ENCODE results near the gene OCA2. TPM values are rescaled to one million over a fixed set of nuclear protein-coding genes. Genes with fewer than 3 reads are reported as not detected.

The OCA2 gene
- total RNA-seq, 1 donor from 2014 or later, result 2.8 TPM

- Mint-ChIP-seq H3K9me3 (peaks cover 5% of the 10 kb centered on the region), H3K4me3 (no peak overlapping the region), H3K36me3 (no peaks in the 10 kb centered on the region), H3K27me3 (peaks cover 6% of the 10 kb centered on the region), H3K4me1 (ENCODE audit: unreplicated experiment) (peaks cover 4% of the 10 kb centered on the region), H3K27ac (no peak overlapping the region)
- TF ChIP-seq, protein P1, sequence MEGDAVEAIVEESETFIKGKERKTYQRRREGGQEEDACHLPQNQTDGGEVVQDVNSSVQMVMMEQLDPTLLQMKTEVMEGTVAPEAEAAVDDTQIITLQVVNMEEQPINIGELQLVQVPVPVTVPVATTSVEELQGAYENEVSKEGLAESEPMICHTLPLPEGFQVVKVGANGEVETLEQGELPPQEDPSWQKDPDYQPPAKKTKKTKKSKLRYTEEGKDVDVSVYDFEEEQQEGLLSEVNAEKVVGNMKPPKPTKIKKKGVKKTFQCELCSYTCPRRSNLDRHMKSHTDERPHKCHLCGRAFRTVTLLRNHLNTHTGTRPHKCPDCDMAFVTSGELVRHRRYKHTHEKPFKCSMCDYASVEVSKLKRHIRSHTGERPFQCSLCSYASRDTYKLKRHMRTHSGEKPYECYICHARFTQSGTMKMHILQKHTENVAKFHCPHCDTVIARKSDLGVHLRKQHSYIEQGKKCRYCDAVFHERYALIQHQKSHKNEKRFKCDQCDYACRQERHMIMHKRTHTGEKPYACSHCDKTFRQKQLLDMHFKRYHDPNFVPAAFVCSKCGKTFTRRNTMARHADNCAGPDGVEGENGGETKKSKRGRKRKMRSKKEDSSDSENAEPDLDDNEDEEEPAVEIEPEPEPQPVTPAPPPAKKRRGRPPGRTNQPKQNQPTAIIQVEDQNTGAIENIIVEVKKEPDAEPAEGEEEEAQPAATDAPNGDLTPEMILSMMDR (conservative IDR thresholded peaks at IDR 0.05), result no peak
- DNase-seq (ENCODE audit: extremely low spot score, unreplicated experiment), result no peak
Observed at GRCh38 chr15:27707257-27707656, 391.9 kb downstream of the OCA2 start.

GRCh38 chr15:27706300-27706699 is 392.8 kb downstream of the OCA2 start:
- no peak for DNase-seq (ENCODE audit: extremely low spot score, unreplicated experiment)
- Mint-ChIP-seq H3K36me3 (no peaks in the 10 kb centered on the region), H3K27me3 (peaks cover 6% of the 10 kb centered on the region), H3K9me3 (peaks cover 4% of the 10 kb centered on the region), H3K4me3 (no peak overlapping the region), H3K4me1 (ENCODE audit: unreplicated experiment) (peaks cover 4% of the 10 kb centered on the region), H3K27ac (no peak overlapping the region)
- TF ChIP-seq, protein P1 (conservative IDR thresholded peaks at IDR 0.05), result no peak

- Mint-ChIP-seq H3K27me3 (peaks cover 6% of the 10 kb centered on the region), H3K9me3 (peaks cover 4% of the 10 kb centered on the region), H3K27ac (no peak overlapping the region), H3K4me1 (ENCODE audit: unreplicated experiment) (peaks cover 4% of the 10 kb centered on the region), H3K4me3 (no peak overlapping the region), H3K36me3 (no peaks in the 10 kb centered on the region)
- DNase-seq (ENCODE audit: extremely low spot score, unreplicated experiment), result no peak
- TF ChIP-seq, protein P1 (conservative IDR thresholded peaks at IDR 0.05), result no peak
Observed at GRCh38 chr15:27705056-27705455, 394.1 kb downstream of the OCA2 start.

Other genes with a start within 250 kb of the OCA2 start
- gene HERC2, start 222.9 kb upstream of the OCA2 start, total RNA-seq (ENCODE audit: low replicate concordance), result 57.6 and 80.1 TPM in 2 replicates

All from type B pancreatic cell (in vitro differentiated cells).